Measurements from ENCODE around the gene ORAI1. TPM values are rescaled to one million over a fixed set of nuclear protein-coding genes. Genes with fewer than 3 reads are reported as not detected.
A peak's percentile ranks its signal among the peaks of the same experiment; 100 is the strongest.

Gene ORAI1
- total RNA-seq, 2 experiments from 2014 or later, result 39.7 to 42.3 TPM

DNA sequence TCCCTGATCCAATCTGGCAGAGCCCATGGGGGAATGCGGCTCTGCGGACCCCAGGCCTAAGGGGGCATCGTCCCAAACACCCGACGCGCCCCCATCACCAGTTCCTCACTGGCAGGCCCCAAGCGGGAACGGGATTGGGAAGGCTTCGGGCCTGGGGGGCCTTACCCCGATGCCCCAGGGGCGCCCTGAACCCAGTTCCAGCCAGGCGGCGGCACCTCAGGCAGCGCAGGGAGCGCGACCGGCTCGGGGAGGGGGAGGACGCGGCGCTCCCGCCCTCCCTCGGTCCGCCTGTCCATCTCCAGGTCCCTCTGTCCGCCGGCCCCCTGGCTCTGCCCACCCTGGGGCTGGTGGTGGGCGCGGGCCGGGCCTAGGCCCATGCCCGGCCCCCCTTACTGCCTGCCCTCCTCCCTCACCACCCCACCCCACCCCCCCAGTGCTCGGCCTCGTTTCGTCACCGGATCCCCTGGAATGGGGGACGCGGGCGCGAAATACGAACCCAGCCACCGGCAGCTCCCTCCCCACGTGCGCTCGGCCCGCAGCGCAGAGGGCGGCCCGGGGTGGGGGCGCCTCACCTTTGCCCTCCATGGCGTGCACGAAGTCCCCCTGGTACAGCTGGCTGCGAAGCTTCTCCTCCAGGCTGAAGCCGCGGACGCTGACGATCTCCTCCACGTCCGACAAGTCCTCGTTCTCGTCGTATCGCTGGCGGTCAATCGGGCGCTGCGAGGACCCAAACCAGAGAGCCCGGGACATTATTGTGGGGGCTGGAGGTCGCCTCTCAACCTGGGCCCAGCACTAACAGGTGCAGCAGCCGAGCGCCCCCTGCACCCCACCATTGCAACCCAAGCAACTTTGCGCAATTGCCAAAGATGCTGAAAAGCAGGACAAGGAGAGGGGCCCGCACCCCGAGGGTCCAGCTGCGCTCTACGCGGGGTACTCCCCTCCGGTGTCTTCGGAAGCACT is 47.8 kb upstream of the ORAI1 start:
- Mint-ChIP-seq H3K4me1 (ENCODE audit: low read depth) (peaks cover 49% of the 10 kb centered on the region), H3K9me3 (no peaks in the 10 kb centered on the region), H3K4me3 (peak overlapping the region; percentile 98), H3K27me3 (no peaks in the 10 kb centered on the region), H3K36me3 (ENCODE audit: low read depth) (peaks cover 28% of the 10 kb centered on the region), H3K27ac (peak overlapping the region; percentile 98)
- DNase-seq (peak in 7 of 14 experiments; percentile 6 to 59 (median 28)), ATAC-seq (ENCODE audit: poor library complexity) (peak; percentile 7)
- Histone ChIP-seq H3K4me3 (ENCODE audit: low read length) (peak overlapping the region; percentile 63), H3K27ac (ENCODE audit: low read depth in 1 of 2, low read length in 2 of 2) (peak overlapping the region; percentile 62 to 79), H3K4me1 (ENCODE audit: insufficient read depth, low read length) (peaks cover 52% of the 10 kb centered on the region), H3K36me3 (ENCODE audit: insufficient read depth, low read length) (peaks cover 26% of the 10 kb centered on the region), H3K9me3 (ENCODE audit: control insufficient read depth in 1 of 2, insufficient read depth in 1 of 2, low read length in 2 of 2) (no peaks in the 10 kb centered on the region), H3K27me3 (ENCODE audit: control insufficient read depth in 1 of 2, insufficient read depth in 2 of 2, low read length in 2 of 2) (no peaks in the 10 kb centered on the region)
- intact Hi-C loops (cut with DNase I, micrococcal nuclease), result loop anchor here (2.0 to 10.0 kb wide), 2 partner anchors 14 to 74 kb away; no protein-coding TSS in a partner anchor
- CTCF ChIA-PET, result interaction anchor here (0.9 to 4.8 kb wide), 9 partner anchors 9 to 90 kb away, joined by 3 to 20 read pairs (median 5); partner anchors contain the start of gene ORAI1
- POLR2A ChIA-PET, result interaction anchor here (0.6 to 6.6 kb wide), 24 partner anchors 9 to 224 kb away, joined by 3 to 147 read pairs (median 5); partner anchors contain the start of genes MORN3, ORAI1, RHOF and SETD1B
- TF ChIP-seq, protein P1, sequence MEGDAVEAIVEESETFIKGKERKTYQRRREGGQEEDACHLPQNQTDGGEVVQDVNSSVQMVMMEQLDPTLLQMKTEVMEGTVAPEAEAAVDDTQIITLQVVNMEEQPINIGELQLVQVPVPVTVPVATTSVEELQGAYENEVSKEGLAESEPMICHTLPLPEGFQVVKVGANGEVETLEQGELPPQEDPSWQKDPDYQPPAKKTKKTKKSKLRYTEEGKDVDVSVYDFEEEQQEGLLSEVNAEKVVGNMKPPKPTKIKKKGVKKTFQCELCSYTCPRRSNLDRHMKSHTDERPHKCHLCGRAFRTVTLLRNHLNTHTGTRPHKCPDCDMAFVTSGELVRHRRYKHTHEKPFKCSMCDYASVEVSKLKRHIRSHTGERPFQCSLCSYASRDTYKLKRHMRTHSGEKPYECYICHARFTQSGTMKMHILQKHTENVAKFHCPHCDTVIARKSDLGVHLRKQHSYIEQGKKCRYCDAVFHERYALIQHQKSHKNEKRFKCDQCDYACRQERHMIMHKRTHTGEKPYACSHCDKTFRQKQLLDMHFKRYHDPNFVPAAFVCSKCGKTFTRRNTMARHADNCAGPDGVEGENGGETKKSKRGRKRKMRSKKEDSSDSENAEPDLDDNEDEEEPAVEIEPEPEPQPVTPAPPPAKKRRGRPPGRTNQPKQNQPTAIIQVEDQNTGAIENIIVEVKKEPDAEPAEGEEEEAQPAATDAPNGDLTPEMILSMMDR (IDR thresholded peaks at IDR 0.05), result no peak

DNA sequence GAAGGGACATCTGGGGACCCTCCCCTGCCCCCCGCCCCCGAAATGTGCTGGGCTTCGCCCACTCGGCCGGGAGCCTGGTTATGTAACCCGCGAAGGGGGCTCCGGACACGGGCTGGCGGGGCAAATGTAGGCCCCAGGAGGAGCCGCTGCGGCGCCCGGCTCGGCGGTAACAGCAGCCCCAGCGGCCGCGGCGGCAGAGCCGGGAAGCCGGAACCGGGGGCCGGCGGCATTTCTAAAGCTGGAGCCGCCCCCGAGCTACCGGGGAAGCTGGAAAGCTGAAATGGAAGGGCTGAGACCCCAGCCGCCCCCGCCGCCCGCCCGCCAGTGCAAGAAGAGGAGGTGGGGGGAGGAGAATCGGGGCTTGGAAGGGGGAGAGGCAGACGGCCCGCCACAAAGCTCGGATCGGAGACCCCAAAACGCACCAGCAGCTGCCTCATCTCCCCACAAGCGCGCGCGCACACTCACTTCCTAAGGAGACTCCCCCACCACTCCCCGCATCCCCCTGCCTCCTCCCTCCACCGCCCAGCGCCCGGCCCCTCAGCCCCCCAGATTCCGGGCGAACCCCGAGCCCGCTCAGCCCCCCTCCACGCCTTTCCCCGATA is 47.0 kb upstream of the ORAI1 start:
- peaks cover 55% of the 10 kb centered on the region for H3K4me1 Mint-ChIP-seq (ENCODE audit: low read depth)
- intact Hi-C loops (cut with DNase I, micrococcal nuclease), result loop anchor here (2.0 to 10.0 kb wide), 2 partner anchors 14 to 74 kb away; no protein-coding TSS in a partner anchor
- H3K27ac ChIP-seq (ENCODE audit: low read depth in 1 of 2, low read length in 2 of 2), result peak overlapping the region; percentile 62 to 79
- DNase-seq, result peak in 12 of 14 experiments; percentile 26 to 63 (median 41)
- H3K9me3 ChIP-seq (ENCODE audit: control insufficient read depth in 1 of 2, insufficient read depth in 1 of 2, low read length in 2 of 2), result no peaks in the 10 kb centered on the region
- H3K4me3 Mint-ChIP-seq, result peak overlapping the region; percentile 98
- H3K9me3 Mint-ChIP-seq, result no peaks in the 10 kb centered on the region
- ATAC-seq (ENCODE audit: poor library complexity), result peak; percentile 18
- H3K4me3 ChIP-seq (ENCODE audit: low read length), result peak overlapping the region; percentile 63
- CTCF ChIA-PET, result interaction anchor here (0.9 to 4.8 kb wide), 10 partner anchors 10 to 92 kb away, joined by 3 to 20 read pairs (median 4); partner anchors contain the start of gene ORAI1
- H3K27me3 Mint-ChIP-seq, result no peaks in the 10 kb centered on the region
- peaks cover 20% of the 10 kb centered on the region for H3K36me3 ChIP-seq (ENCODE audit: insufficient read depth, low read length)
- H3K27ac Mint-ChIP-seq, result peak overlapping the region; percentile 98
- H3K27me3 ChIP-seq (ENCODE audit: control insufficient read depth in 1 of 2, insufficient read depth in 2 of 2, low read length in 2 of 2), result no peaks in the 10 kb centered on the region
- TF ChIP-seq, protein P1 (IDR thresholded peaks at IDR 0.05), result no peak
- H3K36me3 Mint-ChIP-seq (ENCODE audit: low read depth), result peaks cover 20% of the 10 kb centered on the region
- POLR2A ChIA-PET, result interaction anchor here (0.6 to 6.6 kb wide), 29 partner anchors 10 to 223 kb away, joined by 3 to 147 read pairs (median 5); partner anchors contain the start of genes MORN3, ORAI1, RHOF and SETD1B
- peaks cover 52% of the 10 kb centered on the region for H3K4me1 ChIP-seq (ENCODE audit: insufficient read depth, low read length)

All from CD4-positive, alpha-beta T cell (primary cell).